Neutrophil (primary cell): ENCODE measurements around the gene LGALS8.

Source experiments
- H3K27ac ChIP-seq: fragments of 200-600 bp; sonication (generic); 2 replicates; pipeline ENCODE4 v1.5.1; 2016; ENCODE audit warnings: mild to moderate bottlenecking, moderate library complexity
- H3K27me3 ChIP-seq: fragments of 200-600 bp; sonication (generic); 2 replicates; pipeline ENCODE4 v1.6.0; 2016; ENCODE audit warnings: mild to moderate bottlenecking
- H3K36me3 ChIP-seq: fragments of 200-600 bp; sonication (generic); 2 replicates; pipeline ENCODE4 v1.5.1; 2017
- H3K4me1 ChIP-seq, 2 experiments: fragments of 200-600 bp in 1 of 2; sonication (generic) in 1 of 2; 1 replicate in 1 of 2; 2 replicates in 1 of 2; pipeline versions ENCODE4 v1.5.1 to v1.6.1; 2013 to 2016; ENCODE audit warnings: low read depth in 1 of 2, low read length in 1 of 2, mild to moderate bottlenecking in 1 of 2, moderate library complexity in 1 of 2; ENCODE audit not compliant: control insufficient read depth in 1 of 2, insufficient read depth in 1 of 2
- H3K4me3 ChIP-seq, 2 experiments: fragments of 200-600 bp in 1 of 2; sonication (generic) in 1 of 2; 1 replicate in 1 of 2; 2 replicates in 1 of 2; pipeline ENCODE4 v1.5.1; 2013 to 2016; ENCODE audit warnings: low read depth in 1 of 2, low read length in 1 of 2, mild to moderate bottlenecking in 1 of 2, moderate library complexity in 1 of 2
- H3K9me3 ChIP-seq: fragments of 200-600 bp; sonication (generic); 2 replicates; pipeline ENCODE4 v1.5.1; 2016
- TF ChIP-seq, protein P1 (sequence below): fragments of 200-600 bp; sonication (generic); IDR thresholded peaks from 2 replicates; pipeline ENCODE4 v1.5.1; 2016; ENCODE audit warnings: antibody characterized with exemption

Gene LGALS8

DNA sequence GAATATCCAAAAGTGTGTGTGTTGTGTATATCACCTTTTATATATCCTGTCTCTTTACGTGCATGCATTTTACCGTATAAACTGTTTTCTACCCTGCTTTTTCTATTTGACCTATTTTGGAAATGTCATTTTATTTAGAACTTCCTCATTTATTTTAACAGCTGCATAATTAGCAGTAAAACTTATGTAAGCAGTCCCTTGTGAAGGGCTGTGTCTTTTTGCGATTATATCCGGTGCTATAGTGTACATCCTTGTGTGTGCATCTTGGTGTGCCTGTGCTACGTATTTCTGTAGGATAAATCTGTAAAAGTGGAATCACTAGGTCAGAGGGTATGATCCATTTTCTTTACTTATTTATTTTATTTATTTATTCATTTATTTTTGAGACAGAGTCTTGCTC lies 7.2 kb downstream of the LGALS8 start:
- Histone ChIP-seq H3K4me1 (no peaks in the 10 kb centered on the region), H3K4me3 (no peak overlapping the region), H3K9me3 (no peaks in the 10 kb centered on the region), H3K27me3 (no peaks in the 10 kb centered on the region), H3K36me3 (peaks cover 39% of the 10 kb centered on the region), H3K27ac (no peak overlapping the region)
- TF ChIP-seq, protein P1, sequence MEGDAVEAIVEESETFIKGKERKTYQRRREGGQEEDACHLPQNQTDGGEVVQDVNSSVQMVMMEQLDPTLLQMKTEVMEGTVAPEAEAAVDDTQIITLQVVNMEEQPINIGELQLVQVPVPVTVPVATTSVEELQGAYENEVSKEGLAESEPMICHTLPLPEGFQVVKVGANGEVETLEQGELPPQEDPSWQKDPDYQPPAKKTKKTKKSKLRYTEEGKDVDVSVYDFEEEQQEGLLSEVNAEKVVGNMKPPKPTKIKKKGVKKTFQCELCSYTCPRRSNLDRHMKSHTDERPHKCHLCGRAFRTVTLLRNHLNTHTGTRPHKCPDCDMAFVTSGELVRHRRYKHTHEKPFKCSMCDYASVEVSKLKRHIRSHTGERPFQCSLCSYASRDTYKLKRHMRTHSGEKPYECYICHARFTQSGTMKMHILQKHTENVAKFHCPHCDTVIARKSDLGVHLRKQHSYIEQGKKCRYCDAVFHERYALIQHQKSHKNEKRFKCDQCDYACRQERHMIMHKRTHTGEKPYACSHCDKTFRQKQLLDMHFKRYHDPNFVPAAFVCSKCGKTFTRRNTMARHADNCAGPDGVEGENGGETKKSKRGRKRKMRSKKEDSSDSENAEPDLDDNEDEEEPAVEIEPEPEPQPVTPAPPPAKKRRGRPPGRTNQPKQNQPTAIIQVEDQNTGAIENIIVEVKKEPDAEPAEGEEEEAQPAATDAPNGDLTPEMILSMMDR: no peak

DNA sequence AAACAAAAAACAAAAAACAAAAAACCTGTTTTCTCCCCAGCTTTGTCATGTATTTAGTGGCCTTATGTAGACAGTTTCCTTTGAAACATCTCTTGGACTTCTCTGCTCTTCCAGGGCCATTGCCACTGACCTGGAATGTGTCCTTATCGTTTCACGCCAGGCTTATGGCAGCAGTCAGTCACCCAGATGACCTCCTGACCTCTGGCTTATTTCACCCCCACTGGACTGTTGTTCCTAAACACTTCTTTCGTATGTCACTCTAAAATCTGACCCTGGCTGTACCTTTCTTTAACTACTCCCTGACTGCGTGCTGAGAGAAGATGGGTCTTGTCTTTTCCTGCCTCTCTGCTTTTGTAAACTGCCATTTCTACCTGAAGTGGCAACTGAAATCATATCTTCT lies 9.1 kb downstream of the LGALS8 start:
- H3K27me3 ChIP-seq: no peaks in the 10 kb centered on the region
- H3K27ac ChIP-seq: no peak overlapping the region
- TF ChIP-seq, protein P1: no peak
- peaks cover 5 to 7% of the 10 kb centered on the region in 2 experiments for H3K4me1 ChIP-seq
- H3K4me3 ChIP-seq: no peak overlapping the region
- no peaks in the 10 kb centered on the region for H3K9me3 ChIP-seq
- H3K36me3 ChIP-seq: peaks cover 33% of the 10 kb centered on the region

DNA sequence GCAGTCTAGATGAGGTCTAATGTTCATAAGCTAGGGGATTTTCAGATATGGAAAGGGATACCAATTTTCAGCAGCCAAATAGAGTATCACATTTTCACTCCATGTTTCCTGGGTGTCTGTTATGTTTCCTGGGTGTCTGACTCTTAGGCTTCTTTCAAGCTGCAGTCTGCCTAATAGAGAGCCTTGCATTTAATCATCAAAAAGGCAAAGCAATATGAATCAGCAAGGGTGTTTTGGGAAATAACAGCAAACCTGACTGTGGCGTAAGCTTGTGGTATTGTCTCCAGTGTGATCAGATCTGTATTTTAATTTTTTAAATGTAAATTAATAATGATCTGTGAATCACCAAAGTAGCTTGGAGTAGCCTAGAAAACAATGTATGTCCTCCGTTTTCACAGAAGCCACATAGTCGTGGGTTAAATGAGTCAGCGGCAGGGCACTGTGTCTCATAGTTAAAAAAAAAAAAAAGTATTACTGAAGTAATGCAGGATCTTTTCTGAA lies 10.4 kb downstream of the LGALS8 start:
- Histone ChIP-seq H3K4me3 (no peak overlapping the region), H3K27me3 (no peaks in the 10 kb centered on the region), H3K27ac (no peak overlapping the region), H3K9me3 (no peaks in the 10 kb centered on the region), H3K36me3 (peaks cover 38% of the 10 kb centered on the region), H3K4me1 (peaks cover 5 to 7% of the 10 kb centered on the region in 2 experiments)
- TF ChIP-seq, protein P1: no peak

DNA sequence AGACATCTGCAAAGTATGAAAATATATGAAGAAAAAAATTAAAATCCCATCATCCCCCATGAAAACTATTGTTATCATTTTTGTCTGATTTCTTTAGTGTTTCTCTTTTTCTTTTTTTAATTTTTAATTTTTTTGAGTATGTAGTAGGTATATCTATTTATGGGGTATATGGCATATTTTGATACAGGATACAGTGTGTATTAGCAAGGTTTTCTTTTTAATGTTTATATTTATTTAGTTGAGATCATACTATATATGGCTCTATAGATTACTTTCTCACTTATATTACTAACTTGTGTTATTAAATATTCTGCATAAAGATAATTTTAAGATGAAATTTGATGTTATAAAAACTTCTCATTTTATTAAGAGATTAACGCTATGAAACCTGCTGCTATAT lies 11.4 kb downstream of the LGALS8 start:
- peaks cover 48% of the 10 kb centered on the region for H3K36me3 ChIP-seq
- H3K4me3 ChIP-seq: no peak overlapping the region
- H3K4me1 ChIP-seq: peaks cover 5 to 7% of the 10 kb centered on the region in 2 experiments
- no peak overlapping the region for H3K27ac ChIP-seq
- TF ChIP-seq, protein P1: no peak
- H3K9me3 ChIP-seq: no peaks in the 10 kb centered on the region
- no peaks in the 10 kb centered on the region for H3K27me3 ChIP-seq

DNA sequence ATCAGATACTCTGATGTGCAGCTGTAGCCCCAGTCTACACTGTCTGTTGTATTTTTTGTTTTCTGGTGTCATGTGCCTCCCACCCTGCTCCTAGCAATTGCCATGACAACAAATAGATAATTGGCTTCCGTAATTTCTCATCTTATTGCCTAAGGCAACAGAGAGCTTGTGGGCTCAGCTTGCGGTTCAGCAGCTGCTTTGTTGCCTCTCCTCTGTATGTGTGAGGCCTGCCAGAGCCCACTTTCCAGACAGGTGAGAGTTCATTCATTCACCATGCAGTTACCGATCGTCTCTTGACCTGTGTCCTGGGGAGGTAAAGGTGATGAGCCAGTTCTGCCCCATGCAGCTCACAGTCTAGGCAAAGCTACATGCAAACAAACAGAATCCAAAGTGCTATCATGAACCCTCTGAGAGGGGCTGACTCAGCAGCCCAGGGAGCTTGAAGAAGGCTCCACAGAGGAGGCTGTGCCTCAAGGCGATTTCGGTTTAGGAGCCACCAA lies 11.9 kb downstream of the LGALS8 start:
- Histone ChIP-seq H3K36me3 (peaks cover 54% of the 10 kb centered on the region), H3K4me3 (no peak overlapping the region), H3K9me3 (no peaks in the 10 kb centered on the region), H3K4me1 (peaks cover 5 to 7% of the 10 kb centered on the region in 2 experiments), H3K27me3 (no peaks in the 10 kb centered on the region), H3K27ac (no peak overlapping the region)
- TF ChIP-seq, protein P1: no peak
